Cardiac fibroblast (primary cell): ENCODE data around the gene TRPC3.

ENCODE experiments used
- DNase-seq, 2 donors: peaks; one replicate each; pipeline versions ENCODE4 v3.0.0 to v3.0.0-alpha.2; 2010; ENCODE audit warnings: low read depth in 2 of 2
- H3K4me3 ChIP-seq, 2 donors: replicated peaks in 1 of 2; 1 replicate in 1 of 2; 2 replicates in 1 of 2; pipeline ENCODE4 v1.5.1; 2011; ENCODE audit warnings: low read depth in 2 of 2, low read length in 2 of 2, mild to moderate bottlenecking in 2 of 2, moderate library complexity in 1 of 2
- CTCF ChIP-seq: IDR thresholded peaks from one replicate; pipeline ENCODE4 v1.5.1; 2011; ENCODE audit warnings: low read depth, mild to moderate bottlenecking, low read length, inconsistent platforms

The TRPC3 gene

GRCh38 chr4:121877041-121877773 is 74.7 kb downstream of the TRPC3 start:
- DNase-seq, result no peak
- TF ChIP-seq CTCF, result no peak
- H3K4me3 ChIP-seq, result no peak overlapping the region

- DNase-seq, result no peak
- TF ChIP-seq CTCF, result no peak
- no peak overlapping the region for H3K4me3 ChIP-seq
Measured at GRCh38 chr4:121876070-121876469, 75.8 kb downstream of the TRPC3 start.

GRCh38 chr4:121875652-121876051 is 76.2 kb downstream of the TRPC3 start:
- no peak for DNase-seq
- no peak for TF ChIP-seq CTCF
- no peak overlapping the region for H3K4me3 ChIP-seq

- no peak for DNase-seq
Measured at GRCh38 chr4:121873604-121874003, 78.3 kb downstream of the TRPC3 start.

GRCh38 chr4:121869841-121870822 is 81.7 kb downstream of the TRPC3 start, which contains the start of gene BBS7:
TSS of gene BBS7 (minus strand) at chr4:121870474. CDS start at chr4:121870313, 161 bp downstream.
- TF ChIP-seq CTCF, result no peak
- peak within 1 kb of the TSS; percentile 87 to 89 for H3K4me3 ChIP-seq
- DNase-seq, result peak; percentile 95 to 97

More at GRCh38 chr4:121873604-121874003, 78.3 kb downstream of the TRPC3 start:
- no peak overlapping the region for H3K4me3 ChIP-seq
- TF ChIP-seq CTCF, result no peak

GRCh38 chr4:121863799-121864198 is 88.1 kb downstream of the TRPC3 start:
- TF ChIP-seq CTCF, result no peak
- no peak overlapping the region for H3K4me3 ChIP-seq
- DNase-seq, result no peak
